GM18858 (cell line): Measurements from ENCODE around the gene ATP10D.
"Not testable (repeated sequence)": the region's sequence is repeated elsewhere in the genome, so short reads cannot be mapped to it uniquely, and the experiment has no call there.

Source experiments
- ATAC-seq: cut with Tn5 transposase; IDR thresholded peaks from one replicate; pipeline ENCODE4 v1.9.1; 2021; ENCODE audit not compliant: unreplicated experiment

Gene ATP10D

GRCh38 chr4:47533689-47534347, 48.7 kb downstream of the ATP10D start:
- peak; percentile 24 for ATAC-seq

GRCh38 chr4:47534772-47535171, 49.7 kb downstream of the ATP10D start:
- ATAC-seq, result no peak

GRCh38 chr4:47535567-47536147, 50.6 kb downstream of the ATP10D start:
- no peak for ATAC-seq

- no peak for ATAC-seq
Measured at GRCh38 chr4:47536966-47537365, 51.9 kb downstream of the ATP10D start.

GRCh38 chr4:47538111-47538824, 53.2 kb downstream of the ATP10D start:
- no peak for ATAC-seq

GRCh38 chr4:47538825-47539154, 53.7 kb downstream of the ATP10D start:
- no peak for ATAC-seq

- ATAC-seq, result not testable (repeated sequence)
Measured at GRCh38 chr4:47542640-47543039, 57.6 kb downstream of the ATP10D start.

- ATAC-seq, result no peak
Measured at GRCh38 chr4:47543331-47543730, 58.3 kb downstream of the ATP10D start.

- ATAC-seq, result not testable (repeated sequence)
Measured at GRCh38 chr4:47550357-47550756, 65.3 kb downstream of the ATP10D start.

GRCh38 chr4:47550899-47551548, 65.9 kb downstream of the ATP10D start:
- no peak for ATAC-seq

GRCh38 chr4:47551682-47552081, 66.6 kb downstream of the ATP10D start:
- ATAC-seq, result no peak

- ATAC-seq, result no peak
Measured at GRCh38 chr4:47553329-47554125, 68.5 kb downstream of the ATP10D start.

GRCh38 chr4:47555920-47556319, 70.8 kb downstream of the ATP10D start:
- not testable (repeated sequence) for ATAC-seq

- ATAC-seq, result no peak
Measured at GRCh38 chr4:47557255-47557654, 72.2 kb downstream of the ATP10D start.

- no peak for ATAC-seq
Measured at GRCh38 chr4:47560682-47561081, 75.6 kb downstream of the ATP10D start.

- ATAC-seq, result no peak
Measured at GRCh38 chr4:47561331-47561730, 76.3 kb downstream of the ATP10D start.

- ATAC-seq, result no peak
Measured at GRCh38 chr4:47562297-47562696, 77.2 kb downstream of the ATP10D start.

- no peak for ATAC-seq
Measured at GRCh38 chr4:47566566-47566965, 81.5 kb downstream of the ATP10D start.

GRCh38 chr4:47566969-47567368, 81.9 kb downstream of the ATP10D start:
- ATAC-seq, result no peak

- no peak for ATAC-seq
Measured at GRCh38 chr4:47567511-47567910, 82.4 kb downstream of the ATP10D start.

- no peak for ATAC-seq
Measured at GRCh38 chr4:47570816-47571215, 85.7 kb downstream of the ATP10D start.
